Measurements from ENCODE around the gene WWOX. TPM values are rescaled to one million over a fixed set of nuclear protein-coding genes. Genes with fewer than 3 reads are reported as not detected.

Gene WWOX
- total RNA-seq, 1 experiment from 2014 or later, result 15.6 TPM

DNA sequence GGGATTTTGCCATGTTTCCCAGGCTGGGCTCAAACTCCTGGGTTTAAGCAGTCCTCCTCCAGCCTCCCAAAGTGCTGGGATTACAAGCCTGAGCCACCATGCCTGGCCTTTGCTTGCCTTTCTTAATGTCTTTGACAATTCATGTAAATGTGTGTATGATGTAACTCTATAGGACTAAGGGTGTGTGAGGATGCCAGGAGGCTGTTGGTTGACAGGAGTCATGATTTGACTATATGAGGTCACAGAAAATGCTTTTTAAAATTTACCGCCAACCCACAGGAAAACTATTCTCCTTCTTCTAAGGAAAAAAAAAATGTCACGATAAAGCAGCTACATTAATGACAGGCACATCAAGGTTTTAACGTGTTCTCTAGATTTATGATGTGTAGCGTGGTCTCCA lies 118.8 kb downstream of the WWOX start:
- Histone ChIP-seq H3K23ac (ENCODE audit: insufficient read length, low read depth, low read length) (no peak overlapping the region), H4K8ac (replicated peaks; ENCODE audit: insufficient read length, low read depth, low read length) (no peak overlapping the region), H4K91ac (ENCODE audit: insufficient read length, low read depth, low read length) (no peak overlapping the region), H3K9me3 (ENCODE audit: control insufficient read depth, low read depth, low read length) (no peaks in the 10 kb centered on the region), H2AK5ac (ENCODE audit: insufficient read length, low read length) (no peak overlapping the region), H3K79me2 (ENCODE audit: insufficient read depth, low read length) (no peaks in the 10 kb centered on the region), H2BK15ac (ENCODE audit: low read depth, low read length) (no peak overlapping the region), H3K18ac (ENCODE audit: insufficient read length, low read depth, low read length) (no peak overlapping the region), H3K79me1 (ENCODE audit: insufficient read depth, low read depth, low read length, poor library complexity, severe bottlenecking) (no peaks in the 10 kb centered on the region), H3K4me2 (ENCODE audit: insufficient read depth, insufficient read length, low read length) (no peak overlapping the region), H3K23me2 (ENCODE audit: insufficient read length, low read depth, low read length, poor library complexity, severe bottlenecking) (no peaks in the 10 kb centered on the region), H3K4ac (ENCODE audit: low read depth, low read length) (no peak overlapping the region), H3K27me3 (ENCODE audit: insufficient read depth, low read length) (no peaks in the 10 kb centered on the region), H3K27ac (ENCODE audit: insufficient read length, low read depth, low read length) (no peak overlapping the region), H3K14ac (ENCODE audit: insufficient read depth, low read length) (no peak overlapping the region), H3K56ac (ENCODE audit: insufficient read length, low read depth, low read length) (no peak overlapping the region), H3T11ph (ENCODE audit: low read length) (no peak overlapping the region), H2AFZ (ENCODE audit: low read length) (no peak overlapping the region), H2BK12ac (ENCODE audit: insufficient read length, low read depth, low read length) (no peak overlapping the region), H2BK120ac (ENCODE audit: low read depth, low read length, poor library complexity, severe bottlenecking) (no peak overlapping the region), H2BK20ac (ENCODE audit: low read depth, low read length, poor library complexity, severe bottlenecking) (no peak overlapping the region), H4K5ac (ENCODE audit: insufficient read length, low read depth, low read length) (no peak overlapping the region), H3K4me1 (ENCODE audit: insufficient read depth, low read length) (no peaks in the 10 kb centered on the region), H3K9ac (ENCODE audit: extremely low read depth, insufficient read length, low read length) (no peak overlapping the region), H4K20me1 (ENCODE audit: control insufficient read depth, insufficient read depth, insufficient read length) (no peaks in the 10 kb centered on the region), H2BK5ac (ENCODE audit: insufficient read length, low read length) (no peak overlapping the region)
- Mint-ChIP-seq H3K4me1 (peaks cover 3 to 11% of the 10 kb centered on the region in 2 experiments; a peak in 2 of 4 replicates), H3K27ac (no peak overlapping the region), H3K27me3 (ENCODE audit: low read depth) (no peaks in the 10 kb centered on the region), H3K36me3 (ENCODE audit: insufficient read depth in 1 of 3, low read depth in 3 of 3) (no peaks in the 10 kb centered on the region), H3K9me3 (no peaks in the 10 kb centered on the region), H3K4me3 (no peak overlapping the region)
- TF ChIP-seq, protein P1, sequence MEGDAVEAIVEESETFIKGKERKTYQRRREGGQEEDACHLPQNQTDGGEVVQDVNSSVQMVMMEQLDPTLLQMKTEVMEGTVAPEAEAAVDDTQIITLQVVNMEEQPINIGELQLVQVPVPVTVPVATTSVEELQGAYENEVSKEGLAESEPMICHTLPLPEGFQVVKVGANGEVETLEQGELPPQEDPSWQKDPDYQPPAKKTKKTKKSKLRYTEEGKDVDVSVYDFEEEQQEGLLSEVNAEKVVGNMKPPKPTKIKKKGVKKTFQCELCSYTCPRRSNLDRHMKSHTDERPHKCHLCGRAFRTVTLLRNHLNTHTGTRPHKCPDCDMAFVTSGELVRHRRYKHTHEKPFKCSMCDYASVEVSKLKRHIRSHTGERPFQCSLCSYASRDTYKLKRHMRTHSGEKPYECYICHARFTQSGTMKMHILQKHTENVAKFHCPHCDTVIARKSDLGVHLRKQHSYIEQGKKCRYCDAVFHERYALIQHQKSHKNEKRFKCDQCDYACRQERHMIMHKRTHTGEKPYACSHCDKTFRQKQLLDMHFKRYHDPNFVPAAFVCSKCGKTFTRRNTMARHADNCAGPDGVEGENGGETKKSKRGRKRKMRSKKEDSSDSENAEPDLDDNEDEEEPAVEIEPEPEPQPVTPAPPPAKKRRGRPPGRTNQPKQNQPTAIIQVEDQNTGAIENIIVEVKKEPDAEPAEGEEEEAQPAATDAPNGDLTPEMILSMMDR (conservative IDR thresholded peaks at IDR 0.05), result no peak
- WGBS (ENCODE audit: extremely low coverage, insufficient read length, low lambda C conversion rate), result no CpG with 5 or more reads among the region's 4 CpGs
- DNase-seq, result no peak
